Glutamatergic neuron (in vitro differentiated cells): ENCODE data around the gene ROR1. TPM values are rescaled to one million over a fixed set of nuclear protein-coding genes. Genes with fewer than 3 reads are reported as not detected.

Experiments used
- DNase-seq: peaks from one replicate; pipeline ENCODE4 v3.0.0; 2022
- H3K27ac Mint-ChIP-seq: one replicate; pipeline ENCODE4 v1.8.0; 2020; ENCODE audit warnings: mild to moderate bottlenecking, mixed read lengths, inconsistent platforms; ENCODE audit not compliant: unreplicated experiment
- H3K27me3 Mint-ChIP-seq: one replicate; pipeline ENCODE4 v1.8.0; 2020; ENCODE audit warnings: mild to moderate bottlenecking, moderate library complexity, mixed read lengths, inconsistent platforms; ENCODE audit not compliant: unreplicated experiment
- H3K36me3 Mint-ChIP-seq: one replicate; pipeline ENCODE4 v1.8.0; 2020; ENCODE audit warnings: mild to moderate bottlenecking, mixed read lengths, inconsistent platforms; ENCODE audit not compliant: unreplicated experiment
- H3K4me1 Mint-ChIP-seq: one replicate; pipeline ENCODE4 v1.8.0; 2020; ENCODE audit warnings: mild to moderate bottlenecking, low read depth, mixed read lengths, inconsistent platforms; ENCODE audit not compliant: unreplicated experiment
- H3K4me3 Mint-ChIP-seq: one replicate; pipeline ENCODE4 v1.8.0; 2020; ENCODE audit warnings: mild to moderate bottlenecking, mixed read lengths, inconsistent platforms; ENCODE audit not compliant: unreplicated experiment
- H3K9me3 Mint-ChIP-seq: one replicate; pipeline ENCODE4 v1.8.0; 2020; ENCODE audit warnings: mild to moderate bottlenecking, moderate library complexity, mixed read lengths, inconsistent platforms; ENCODE audit not compliant: unreplicated experiment
- CTCF ChIP-seq: fragments of 200-600 bp; sonication (generic); IDR thresholded peaks from one replicate; pipeline ENCODE4 v1.5.0; 2021; ENCODE audit not compliant: partially characterized antibody, unreplicated experiment
- long read RNA-seq: library from polyadenylated mRNA; unstranded; transcript quantifications from one replicate; pipeline ENCODE4 v2.0.0, GENCODE V29; 2020; ENCODE audit not compliant: unreplicated experiment
- total RNA-seq: library from RNA; stranded (reverse); fragmentation: NEBNext Ultra II Directional; extraction: Animal tissue kit (Norgen Biotek cat#: 25700); gene quantifications from one replicate; pipeline ENCODE4 v1.2.1, GENCODE V29; 2021; ENCODE audit not compliant: unreplicated experiment

ROR1 gene
- total RNA-seq = 11.3 TPM
- long read RNA-seq, partial matches to known transcripts = 0 of 1 reads
- long read RNA-seq, other reads (novel, unspliced or antisense) = 1 of 1 reads

- DNase-seq = peak; percentile 95
- H3K27ac Mint-ChIP-seq = peak within 1 kb of the TSS; percentile 67
- peak within 1 kb of the TSS; percentile 98 for H3K4me3 Mint-ChIP-seq
- H3K27me3 Mint-ChIP-seq = peaks cover 4% of the 10 kb centered on the region
- TF ChIP-seq CTCF = peak; percentile 45
- peaks cover 8% of the 10 kb centered on the region for H3K9me3 Mint-ChIP-seq
- peaks cover 4% of the 10 kb centered on the region for H3K36me3 Mint-ChIP-seq
- H3K4me1 Mint-ChIP-seq = peaks cover 23% of the 10 kb centered on the region
Observed at GRCh38 chr1:63773815-63774616, at the start of gene ROR1. TSS of gene ROR1 (plus strand) at chr1:63774017.

DNA sequence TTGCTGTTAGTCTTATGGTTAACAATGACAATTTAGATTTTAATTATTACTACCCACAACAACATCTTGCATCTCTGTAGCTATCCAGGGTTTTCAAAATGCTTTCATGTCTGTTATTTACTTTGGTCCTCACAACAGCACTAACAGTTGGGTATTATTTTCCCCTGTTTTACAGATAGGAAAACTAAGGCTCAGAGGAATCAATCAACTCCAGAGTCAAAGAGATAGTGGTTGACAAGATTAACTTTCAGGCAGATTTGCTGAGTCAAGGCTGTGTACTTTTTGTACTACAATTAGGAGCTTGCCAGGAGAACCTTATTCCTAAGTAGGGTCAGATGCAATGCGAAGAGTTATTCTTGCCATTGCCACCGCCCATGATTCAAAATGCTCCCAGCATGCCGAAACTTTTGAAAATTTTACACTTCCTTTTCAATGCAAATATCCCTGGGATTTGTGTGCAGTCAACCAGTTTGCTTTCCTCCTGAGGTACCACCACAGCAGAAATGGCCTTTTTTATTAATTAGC, 49.4 kb upstream of the ROR1 start:
- Mint-ChIP-seq H3K27ac (no peak overlapping the region), H3K4me3 (no peak overlapping the region)

GRCh38 chr1:63728611-63729226, 45.1 kb upstream of the ROR1 start:
- H3K4me1 Mint-ChIP-seq = peaks cover 9% of the 10 kb centered on the region
- no peaks in the 10 kb centered on the region for H3K27me3 Mint-ChIP-seq
- no peak for DNase-seq
- H3K9me3 Mint-ChIP-seq = peaks cover 4% of the 10 kb centered on the region
- H3K36me3 Mint-ChIP-seq = no peaks in the 10 kb centered on the region
- TF ChIP-seq CTCF = no peak
- no peak overlapping the region for H3K27ac Mint-ChIP-seq
- H3K4me3 Mint-ChIP-seq = no peak overlapping the region

More for the DNA sequence above, 49.4 kb upstream of the ROR1 start:
- no peak for TF ChIP-seq CTCF
- peaks cover 4% of the 10 kb centered on the region for H3K9me3 Mint-ChIP-seq
- H3K4me1 Mint-ChIP-seq = peaks cover 6% of the 10 kb centered on the region
- no peaks in the 10 kb centered on the region for H3K27me3 Mint-ChIP-seq
- no peak for DNase-seq
- H3K36me3 Mint-ChIP-seq = no peaks in the 10 kb centered on the region

- H3K9me3 Mint-ChIP-seq = peaks cover 4% of the 10 kb centered on the region
- no peaks in the 10 kb centered on the region for H3K36me3 Mint-ChIP-seq
- no peak for DNase-seq
- H3K4me3 Mint-ChIP-seq = no peak overlapping the region
- peaks cover 9% of the 10 kb centered on the region for H3K4me1 Mint-ChIP-seq
- H3K27me3 Mint-ChIP-seq = no peaks in the 10 kb centered on the region
- no peak overlapping the region for H3K27ac Mint-ChIP-seq
- TF ChIP-seq CTCF = no peak
Observed at GRCh38 chr1:63729227-63729620, 44.6 kb upstream of the ROR1 start.
